Midbrain (tissue), 1 donor: Measurements from ENCODE around the gene UGT1A6.
"Not testable (repeated sequence)": the region's sequence is repeated elsewhere in the genome, so short reads cannot be mapped to it uniquely, and the experiment has no call there.

Experiments
- DNase-seq: peaks from one replicate; lab custom pipeline; 2025; lab: John Stamatoyannopoulos, UW

Gene UGT1A6

GRCh38 chr2:233686928-233687327, 5.8 kb upstream of the UGT1A6 start:
- no peak for DNase-seq

GRCh38 chr2:233688341-233688740, 4.3 kb upstream of the UGT1A6 start:
- no peak for DNase-seq

DNA sequence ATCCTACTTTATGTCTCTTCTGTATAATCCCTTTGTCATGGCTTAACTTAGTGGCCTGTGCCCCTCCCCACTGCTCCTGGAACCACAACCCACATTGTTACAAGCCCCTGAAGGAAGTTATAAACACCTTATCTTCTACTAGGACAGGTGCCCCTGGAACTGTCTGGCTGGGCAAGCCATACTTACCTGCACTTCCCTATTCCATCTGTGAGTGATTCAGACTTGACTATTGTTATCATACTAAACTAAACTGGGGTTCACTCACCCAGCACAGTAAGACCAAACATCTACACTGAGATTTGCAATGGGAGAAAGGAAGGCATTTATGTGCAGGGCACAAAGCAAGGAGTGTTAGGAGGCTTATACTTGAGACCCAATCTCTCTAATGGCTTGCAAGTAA, 3.7 kb upstream of the UGT1A6 start:
- DNase-seq, result no peak

- no peak for DNase-seq
Observed at GRCh38 chr2:233689501-233689900, 3.2 kb upstream of the UGT1A6 start.

DNA sequence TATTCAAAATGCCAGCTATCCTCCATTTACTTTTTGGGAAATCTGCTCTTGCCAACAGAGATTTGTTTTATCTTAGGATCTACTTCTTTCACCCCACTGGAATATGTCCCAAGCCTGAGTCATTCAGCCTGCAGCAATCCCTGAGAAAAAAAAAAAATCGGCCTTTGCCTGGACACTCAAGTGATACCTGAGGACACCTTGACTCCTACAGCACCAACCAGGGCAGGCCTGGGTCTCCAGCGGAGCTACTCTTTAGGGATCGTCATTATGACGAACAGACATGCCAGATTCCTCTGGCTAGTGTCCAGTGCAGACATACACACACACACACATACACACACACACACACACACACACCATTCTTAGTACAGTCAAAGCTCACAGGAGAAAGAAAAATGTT, 2.2 kb upstream of the UGT1A6 start:
- no peak for DNase-seq

DNA sequence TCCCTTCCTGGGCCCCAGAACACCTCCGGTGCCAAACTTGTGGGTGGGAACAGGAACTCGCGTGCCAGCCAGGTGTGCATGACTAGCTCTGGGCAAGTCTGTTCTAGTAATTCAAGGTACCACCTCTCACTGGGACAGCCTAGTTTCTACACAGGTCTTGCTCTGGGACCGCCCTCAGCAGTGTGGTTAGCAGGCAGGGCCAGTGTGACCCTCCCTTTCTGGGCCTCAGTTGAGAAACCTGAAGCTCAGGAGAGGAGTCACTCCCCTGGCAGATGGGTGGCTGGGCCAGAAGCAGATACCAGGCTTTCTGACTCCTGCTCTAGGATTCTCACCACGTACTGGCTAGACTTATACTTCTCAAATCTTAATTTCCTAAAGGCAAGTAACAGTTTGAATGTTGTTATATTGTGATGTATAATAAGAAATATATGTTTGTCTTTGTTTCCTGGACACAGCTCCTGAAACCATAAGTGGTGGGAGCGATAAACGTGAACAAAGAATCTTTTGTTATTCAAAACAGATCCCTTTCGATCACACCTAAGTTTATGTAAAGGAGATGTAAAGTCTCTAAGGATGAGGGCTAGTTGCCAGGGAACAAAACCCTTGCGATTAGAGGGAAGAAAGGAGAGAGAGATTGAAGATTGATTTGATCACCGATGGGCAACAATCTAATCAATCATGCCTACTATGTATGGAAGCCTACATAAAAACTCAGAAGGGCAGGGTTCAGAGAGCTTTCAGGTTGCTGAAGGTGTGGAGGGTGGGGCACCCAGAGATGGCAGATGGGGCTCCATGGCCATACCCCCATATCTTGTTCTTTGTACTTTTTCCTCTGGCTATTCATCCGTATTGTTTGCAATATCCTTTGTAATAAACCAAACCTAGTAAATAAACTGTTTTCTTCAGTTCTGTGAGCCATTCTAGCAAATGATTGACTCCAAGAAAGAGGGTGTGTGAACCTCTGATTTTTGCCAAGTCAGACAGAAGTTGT, 952 bp upstream of the UGT1A6 start:
- DNase-seq, result no peak

GRCh38 chr2:233693963-233694362, 1.3 kb downstream of the UGT1A6 start:
- DNase-seq, result no peak

- no peak for DNase-seq
Observed at GRCh38 chr2:233698740-233699139, 6.0 kb downstream of the UGT1A6 start.

GRCh38 chr2:233699424-233700027, 6.8 kb downstream of the UGT1A6 start:
- no peak for DNase-seq

DNA sequence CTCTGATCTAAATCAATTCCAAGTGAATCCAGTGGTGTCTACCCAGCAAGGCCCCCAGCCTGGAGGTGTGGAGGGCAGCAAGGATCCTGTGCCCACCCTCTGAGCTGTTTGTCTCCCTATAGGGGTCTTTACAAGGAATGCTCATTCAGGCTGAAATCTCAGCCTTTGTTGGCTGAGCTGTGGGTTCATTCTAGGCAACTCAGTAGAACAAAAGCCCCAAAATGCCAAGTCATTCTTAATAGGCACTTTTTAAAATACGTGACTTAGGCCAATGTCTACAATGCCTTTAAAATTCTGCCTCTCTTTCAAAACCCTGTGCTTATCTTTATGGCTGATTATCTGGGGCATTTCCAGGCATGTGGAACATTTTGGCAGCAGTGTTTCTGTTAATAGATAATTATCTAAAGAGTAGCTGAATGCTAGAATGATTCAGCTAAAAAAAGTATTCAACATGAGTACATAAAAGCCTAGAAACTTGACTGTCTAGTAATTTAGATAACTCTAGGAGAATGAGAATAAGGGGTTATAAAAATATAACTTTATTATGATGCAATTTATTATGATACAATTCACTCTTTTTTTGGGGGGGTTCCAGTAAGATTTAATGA, 7.4 kb downstream of the UGT1A6 start:
- DNase-seq, result no peak

DNA sequence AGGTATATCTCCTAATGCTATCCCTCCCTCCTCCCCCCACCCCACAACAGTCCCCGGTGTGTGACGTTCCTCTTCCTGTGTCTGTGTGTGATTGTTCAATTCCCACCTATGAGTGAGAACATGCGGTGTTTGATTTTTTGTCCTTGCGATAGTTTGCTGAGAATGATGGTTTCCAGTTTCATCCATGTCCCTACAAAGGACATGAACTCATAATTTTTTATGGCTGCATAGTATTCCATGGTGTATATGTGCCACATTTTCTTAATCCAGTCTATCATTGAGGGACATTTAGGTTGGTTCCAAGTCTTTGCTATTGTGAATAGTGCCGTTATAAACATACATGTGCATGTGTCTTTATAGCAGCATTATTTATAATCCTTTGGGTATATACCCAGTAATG, 8.2 kb downstream of the UGT1A6 start:
- not testable (repeated sequence) for DNase-seq

GRCh38 chr2:233702238-233702637, 9.5 kb downstream of the UGT1A6 start:
- no peak for DNase-seq

DNA sequence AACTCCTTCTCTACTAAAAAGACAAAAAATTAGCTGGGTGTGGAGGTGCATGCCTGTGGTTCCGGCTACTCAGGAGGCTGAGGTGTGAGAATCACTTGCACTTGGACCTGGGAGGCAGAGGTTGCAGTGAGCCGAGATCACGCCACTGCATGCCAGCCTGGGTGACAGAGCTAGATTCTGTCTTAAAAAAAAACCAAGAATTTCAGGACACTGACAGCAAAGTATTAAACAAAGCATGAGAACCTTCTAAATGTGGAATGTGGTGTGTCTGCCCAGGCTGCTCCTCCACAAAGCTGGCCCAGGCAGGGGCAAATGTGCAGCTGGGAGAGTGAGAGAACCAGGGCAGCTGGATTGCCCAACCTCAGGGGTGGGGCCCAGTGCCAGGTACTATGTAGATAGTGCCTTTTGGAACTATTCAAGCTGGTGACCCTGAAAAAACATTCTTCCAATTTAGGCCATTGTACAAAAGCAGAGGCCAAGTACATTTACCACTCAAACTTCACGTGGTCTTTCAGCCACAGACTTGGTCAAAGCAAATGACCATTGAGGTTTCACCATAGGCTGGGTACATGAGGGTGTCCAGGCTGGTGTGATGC, 13.3 kb downstream of the UGT1A6 start:
- DNase-seq, result no peak

DNA sequence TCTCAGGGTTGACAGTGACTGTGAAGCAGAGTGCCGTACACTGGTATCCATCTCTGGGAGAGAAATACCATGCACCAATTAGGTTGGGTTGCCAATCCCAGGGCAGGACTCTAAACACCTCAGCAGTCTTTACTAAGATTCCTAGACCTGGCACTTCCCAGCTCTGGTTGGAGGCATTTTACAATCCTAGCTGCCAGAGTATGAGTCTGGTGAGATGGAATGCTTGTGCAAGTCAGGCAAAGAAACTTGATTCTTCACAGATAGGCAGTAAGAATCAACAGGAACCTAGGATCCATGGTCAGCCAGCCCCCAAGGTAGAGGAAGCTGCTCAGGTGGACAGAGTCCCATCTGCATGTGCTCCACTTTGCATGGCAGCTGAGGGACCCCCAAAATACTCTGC, 14.0 kb downstream of the UGT1A6 start:
- DNase-seq, result no peak

DNA sequence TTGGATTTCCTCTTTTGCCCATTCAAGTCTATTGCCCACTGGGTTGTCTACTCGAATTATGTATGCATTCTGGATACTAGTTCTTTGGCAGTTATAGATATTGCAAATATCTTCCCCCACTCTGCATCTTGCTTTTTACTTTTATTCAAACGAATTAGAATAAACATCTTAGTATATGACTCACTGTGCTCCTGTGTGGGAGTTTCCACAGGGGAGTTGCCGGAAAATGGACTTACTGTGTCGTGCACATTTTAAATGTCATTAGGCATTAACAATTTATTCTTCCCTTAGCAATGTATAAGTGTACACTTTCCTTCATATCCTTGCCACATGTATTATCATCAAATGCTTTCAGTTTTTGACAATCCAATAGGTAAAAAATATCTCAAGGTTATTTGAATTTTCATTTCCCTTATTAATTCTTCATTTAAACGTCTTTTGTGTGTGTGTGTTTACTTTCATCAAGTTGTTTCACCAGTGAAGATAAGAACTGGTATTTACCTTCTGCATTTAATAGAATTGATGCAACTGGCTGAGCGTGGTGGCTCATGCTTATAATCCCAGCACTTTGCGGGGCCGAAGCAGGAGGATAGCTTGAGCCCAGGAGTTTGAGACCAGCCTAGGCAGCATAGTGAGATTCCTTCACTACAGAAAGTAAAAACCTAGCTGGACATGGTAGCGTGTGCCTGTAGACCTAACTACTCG, 15.4 kb downstream of the UGT1A6 start:
- DNase-seq, result no peak

GRCh38 chr2:233708942-233709341, 16.3 kb downstream of the UGT1A6 start:
- DNase-seq, result no peak

- peak; percentile 68 for DNase-seq
Observed at GRCh38 chr2:233711312-233712008, 18.8 kb downstream of the UGT1A6 start.

GRCh38 chr2:233712611-233713261, 20.0 kb downstream of the UGT1A6 start, which contains the start of gene UGT1A5:
TSS of gene UGT1A5 (plus strand) at chr2:233712907. CDS start at chr2:233712992, 85 bp downstream.
- DNase-seq, result no peak

GRCh38 chr2:233713262-233713615, 20.5 kb downstream of the UGT1A6 start:
- DNase-seq, result no peak

- DNase-seq, result no peak
Observed at GRCh38 chr2:233714121-233714520, 21.4 kb downstream of the UGT1A6 start.

GRCh38 chr2:233718552-233718951, 25.9 kb downstream of the UGT1A6 start, which contains the start of gene UGT1A4:
TSS of gene UGT1A4 (plus strand) at chr2:233718736. CDS start at chr2:233718821, 85 bp downstream.
- DNase-seq, result no peak
